Small intestine (tissue), 7 donors: Measurements from ENCODE around the gene CR1L. TPM values are rescaled to one million over a fixed set of nuclear protein-coding genes. Genes with fewer than 3 reads are reported as not detected.

Source experiments
- DNase-seq, 2 donors: peaks; one replicate each; pipeline versions ENCODE4 v3.0.0 to v3.0.0-alpha.2; 2013
- FAIRE-seq: peaks from 2 replicates; lab custom pipeline; 2012; peaks lifted over from hg19 to GRCh38; lab: Jason Lieb, UNC
- H3K27ac ChIP-seq, 3 donors: one replicate each; pipeline ENCODE4 v1.5.1; 2013; ENCODE audit warnings: low read length in 2 of 3, mild to moderate bottlenecking in 2 of 3, control low read depth in 1 of 3, inconsistent platforms in 1 of 3, low read depth in 1 of 3, moderate library complexity in 1 of 3
- H3K27me3 ChIP-seq, 3 donors: one replicate each; pipeline ENCODE4 v1.6.1; 2013; ENCODE audit warnings: low read length in 3 of 3, inconsistent platforms in 1 of 3; ENCODE audit not compliant: control insufficient read depth in 3 of 3, insufficient read depth in 3 of 3
- H3K36me3 ChIP-seq, 3 donors: one replicate each; pipeline ENCODE4 v1.6.1; 2013; ENCODE audit warnings: low read length in 3 of 3, inconsistent platforms in 1 of 3, low read depth in 1 of 3, mild to moderate bottlenecking in 1 of 3, moderate library complexity in 1 of 3; ENCODE audit not compliant: control insufficient read depth in 3 of 3, insufficient read depth in 2 of 3
- H3K4me1 ChIP-seq, 3 donors: one replicate each; pipeline ENCODE4 v1.6.1; 2013; ENCODE audit warnings: low read length in 2 of 3, inconsistent platforms in 1 of 3, low read depth in 1 of 3, mild to moderate bottlenecking in 1 of 3, moderate library complexity in 1 of 3; ENCODE audit not compliant: control insufficient read depth in 3 of 3, insufficient read depth in 2 of 3
- H3K4me3 ChIP-seq, 3 donors: one replicate each; pipeline ENCODE4 v1.5.1; 2013; ENCODE audit warnings: low read length in 3 of 3, control low read depth in 1 of 3, inconsistent platforms in 1 of 3, low read depth in 1 of 3, mild to moderate bottlenecking in 1 of 3, moderate library complexity in 1 of 3
- H3K9me3 ChIP-seq, 2 donors: one replicate each; pipeline ENCODE4 v1.6.1; 2013; ENCODE audit warnings: low read depth in 1 of 2, low read length in 1 of 2; ENCODE audit not compliant: control insufficient read depth in 2 of 2, insufficient read depth in 1 of 2
- WGBS, 3 donors: extraction: QIAGEN DNeasy Blood & Tissue Kit; methylation state at CpG; one replicate each; pipeline ENCODE4 v1.1.7; 2013; 5-methylcytosine and 5-hydroxymethylcytosine counted together
- polyA plus RNA-seq, 4 donors: library from polyadenylated mRNA; stranded (reverse) in 3 of 4; unstranded in 1 of 4; fragments of 200-250 nt in 3 of 4; fragments of 120-200 nt in 1 of 4; gene quantifications; one replicate each; pipeline versions ENCODE4 v1.2.1 to v1.2.3, GENCODE V29; 2013
- donor health status: healthy with polysubstance abuse.
- donor health status: control.
- donor health status: control.
- donor health status: Bipolar disorder and iron deficiency.
- donor health status: healthy.

The CR1L gene
- polyA plus RNA-seq, 4 donors, result 0.19 TPM; not detected in 3

DNA sequence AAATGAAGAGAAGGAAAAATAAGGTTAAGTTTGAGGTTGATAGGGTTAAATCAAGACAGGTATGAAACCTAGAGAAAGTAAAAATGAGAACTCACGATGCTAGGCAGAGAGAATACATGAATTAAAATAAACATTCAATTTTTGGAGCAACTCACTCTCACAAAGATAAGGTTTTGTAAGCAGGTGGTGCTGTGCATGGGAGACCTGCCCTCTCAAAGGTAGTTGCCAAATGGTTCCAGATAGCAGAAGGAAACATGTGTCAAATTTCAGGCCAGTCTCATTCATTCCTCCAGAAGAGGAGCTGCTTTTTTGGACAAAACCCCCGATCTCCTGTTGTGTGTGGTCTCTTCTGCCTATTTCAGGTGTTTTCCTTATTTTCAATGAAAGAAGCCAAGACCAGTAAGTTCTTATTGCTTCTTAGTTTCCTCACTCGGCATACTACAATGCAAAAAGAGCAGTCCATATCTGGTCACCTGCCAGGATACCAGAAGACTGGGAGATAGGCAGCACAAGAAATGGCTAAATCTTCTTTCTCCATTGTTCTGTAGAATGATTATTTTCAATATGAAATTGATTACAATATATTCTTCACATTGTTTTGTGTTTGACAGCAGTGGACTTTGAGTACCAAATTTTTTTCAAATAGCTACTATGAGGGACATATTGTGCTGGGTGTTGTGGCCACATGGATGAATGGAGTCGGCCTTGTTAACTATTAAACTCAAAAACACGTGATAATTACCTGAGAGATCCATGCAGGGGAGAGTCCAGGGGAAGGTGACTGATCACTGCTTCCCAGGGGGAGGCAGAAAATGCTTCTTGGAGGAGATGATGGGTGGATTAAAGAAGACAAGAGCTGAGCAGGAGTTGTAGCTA is 3.6 kb downstream of the CR1L start:
- H3K36me3 ChIP-seq, result no peaks in the 10 kb centered on the region
- DNase-seq (peak; percentile 46 to 64), FAIRE-seq (no peak)
- no peak overlapping the region for H3K4me3 ChIP-seq
- no peaks in the 10 kb centered on the region for H3K9me3 ChIP-seq
- H3K27me3 ChIP-seq, result peaks cover 0 to 9% (median 2%) of the 10 kb centered on the region in 3 donors
- peaks cover 0 to 23% (median 4%) of the 10 kb centered on the region in 3 donors for H3K4me1 ChIP-seq
- WGBS, 3 donors, result 25 to 60% (median 32%) methylated on average over 5 of the region's 5 CpGs
- peak overlapping the region in 1 of 3 donors; percentile 15 for H3K27ac ChIP-seq

- Histone ChIP-seq H3K9me3 (peaks cover 0 to 3% of the 10 kb centered on the region in 2 donors), H3K27ac (peak overlapping the region in 1 of 3 donors; percentile 15), H3K4me3 (no peak overlapping the region), H3K36me3 (no peaks in the 10 kb centered on the region), H3K4me1 (peaks cover 0 to 20% (median 2%) of the 10 kb centered on the region in 3 donors), H3K27me3 (peaks cover 0 to 12% (median 2%) of the 10 kb centered on the region in 3 donors)
- DNase-seq, result peak in 1 of 2 donors; percentile 34
- no peak for FAIRE-seq
- WGBS, 3 donors, result 44 to 60% (median 48%) methylated on average over 5 of the region's 5 CpGs
Measured at GRCh38 chr1:207649210-207649753, 4.3 kb downstream of the CR1L start.

DNA sequence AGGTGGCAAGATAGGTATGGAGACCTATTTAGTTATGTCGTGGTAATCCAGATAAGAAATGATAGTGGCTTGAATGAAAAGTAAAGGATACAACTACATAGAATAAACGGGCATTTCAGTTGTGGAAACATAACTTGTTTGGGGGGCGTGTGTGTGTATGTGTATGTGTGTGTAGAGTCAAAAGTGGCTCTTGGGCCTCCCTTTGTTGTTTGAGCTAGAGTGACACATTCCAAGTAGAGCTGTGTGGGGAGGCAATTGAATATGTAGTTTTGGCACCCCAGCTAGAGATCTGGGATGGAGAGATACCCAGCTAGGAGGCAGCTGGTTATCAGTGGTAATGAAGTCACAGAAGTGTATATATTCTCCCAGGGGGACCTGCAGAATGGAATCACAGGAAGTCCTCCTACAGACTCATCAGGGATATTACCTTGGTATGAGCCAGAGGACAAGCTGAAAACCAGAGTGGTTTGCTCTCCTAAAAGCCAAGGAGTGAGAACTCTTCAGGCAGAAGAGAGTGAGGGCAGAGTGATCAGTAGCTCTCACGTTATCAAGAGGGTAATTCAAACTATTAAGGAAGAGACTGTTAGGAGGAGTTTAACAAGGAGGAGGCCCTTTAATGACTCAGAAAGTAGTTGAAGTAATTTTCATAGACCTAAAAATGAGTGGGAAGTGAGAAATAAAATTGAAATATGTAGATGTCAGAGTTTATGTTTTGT is 5.1 kb downstream of the CR1L start:
- Histone ChIP-seq H3K27me3 (peaks cover 0 to 11% (median 2%) of the 10 kb centered on the region in 3 donors), H3K4me1 (peaks cover 0 to 17% (median 0%) of the 10 kb centered on the region in 3 donors), H3K9me3 (peaks cover 0 to 3% of the 10 kb centered on the region in 2 donors), H3K4me3 (no peak overlapping the region), H3K36me3 (no peaks in the 10 kb centered on the region), H3K27ac (no peak overlapping the region)
- 57 to 76% (median 64%) methylated on average over 4 of the region's 4 CpGs for WGBS, 3 donors
- no peak for DNase-seq
- no peak for FAIRE-seq

DNA sequence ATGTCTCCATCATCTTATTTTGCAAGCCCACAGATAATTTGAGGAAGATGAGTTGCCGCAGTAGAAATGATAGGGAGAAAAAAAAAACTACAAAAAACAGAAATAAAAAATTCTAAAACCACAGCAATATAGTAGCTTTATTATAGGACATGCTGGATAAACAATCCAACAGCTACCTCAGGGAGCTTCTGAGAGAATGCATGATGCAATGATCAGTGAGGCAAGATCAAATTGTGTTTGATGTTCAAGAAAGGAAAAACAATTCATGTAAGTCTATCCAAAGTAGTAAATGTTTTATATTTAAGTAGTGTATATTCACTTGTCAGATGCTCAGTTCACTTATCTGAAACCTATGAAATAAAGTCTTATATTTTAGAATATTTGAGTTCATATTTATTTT is 6.7 kb downstream of the CR1L start:
- H3K36me3 ChIP-seq, result no peaks in the 10 kb centered on the region
- peaks cover 0 to 17% (median 0%) of the 10 kb centered on the region in 3 donors for H3K4me1 ChIP-seq
- WGBS, 3 donors, result 93 to 100% (median 100%) methylated on average over 1 of the region's 1 CpG
- H3K27ac ChIP-seq, result no peak overlapping the region
- peaks cover 0 to 3% (median 2%) of the 10 kb centered on the region in 3 donors for H3K27me3 ChIP-seq
- no peak for FAIRE-seq
- no peak overlapping the region for H3K4me3 ChIP-seq
- peaks cover 0 to 3% of the 10 kb centered on the region in 2 donors for H3K9me3 ChIP-seq
- DNase-seq, result no peak

- H3K4me3 ChIP-seq, result no peak overlapping the region
- H3K9me3 ChIP-seq, result peaks cover 0 to 3% of the 10 kb centered on the region in 2 donors
- H3K4me1 ChIP-seq, result peaks cover 0 to 8% (median 0%) of the 10 kb centered on the region in 3 donors
- no peak overlapping the region for H3K27ac ChIP-seq
- no peak for FAIRE-seq
- 26 to 55% (median 38%) methylated on average over 2 of the region's 2 CpGs for WGBS, 3 donors
- no peak for DNase-seq
- peaks cover 0 to 3% (median 0%) of the 10 kb centered on the region in 3 donors for H3K27me3 ChIP-seq
- H3K36me3 ChIP-seq, result no peaks in the 10 kb centered on the region
Measured at GRCh38 chr1:207654320-207654719, 9.4 kb downstream of the CR1L start.

DNA sequence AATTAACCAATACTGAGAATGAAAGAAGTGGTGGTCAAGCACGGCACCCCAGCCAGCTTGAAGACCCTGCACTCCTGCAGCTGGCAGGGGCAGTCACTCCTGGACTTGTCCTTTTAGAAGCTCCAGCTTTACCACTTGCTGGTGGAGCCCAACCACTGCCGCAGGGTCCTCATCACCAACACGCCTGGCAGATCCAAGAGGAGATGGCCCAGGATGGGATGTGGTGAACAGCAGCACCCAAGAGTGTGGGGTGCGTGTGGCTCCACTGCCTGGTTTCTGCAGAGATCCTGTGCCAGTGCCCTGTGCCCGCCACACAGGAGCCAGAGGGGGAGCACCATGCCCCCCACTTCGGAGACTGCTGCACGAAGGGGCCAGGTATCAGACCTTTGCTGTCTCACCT is 13.5 kb downstream of the CR1L start:
- FAIRE-seq (no peak), DNase-seq (no peak)
- Histone ChIP-seq H3K4me1 (no peaks in the 10 kb centered on the region), H3K9me3 (peaks cover 0 to 7% of the 10 kb centered on the region in 2 donors), H3K27me3 (peaks cover 0 to 3% (median 0%) of the 10 kb centered on the region in 3 donors), H3K27ac (no peak overlapping the region), H3K36me3 (no peaks in the 10 kb centered on the region), H3K4me3 (no peak overlapping the region)
- 69 to 81% (median 80%) methylated on average over 7 of the region's 7 CpGs for WGBS, 3 donors

GRCh38 chr1:207658904-207659485 is 14.1 kb downstream of the CR1L start:
- Histone ChIP-seq H3K4me1 (no peaks in the 10 kb centered on the region), H3K27ac (no peak overlapping the region), H3K36me3 (no peaks in the 10 kb centered on the region), H3K27me3 (no peaks in the 10 kb centered on the region), H3K4me3 (no peak overlapping the region), H3K9me3 (peaks cover 0 to 5% of the 10 kb centered on the region in 2 donors)
- FAIRE-seq (no peak), DNase-seq (no peak)
- 80 to 85% (median 84%) methylated on average over 8 to 9 of the region's 9 CpGs for WGBS, 3 donors
